Fibroblast of the aortic adventitia (primary cell): ENCODE results near the gene RIPOR1. TPM values are rescaled to one million over a fixed set of nuclear protein-coding genes. Genes with fewer than 3 reads are reported as not detected.

ENCODE experiments used
- DNase-seq: peaks from one replicate; pipeline ENCODE4 v3.0.0-alpha.2; 2010; ENCODE audit warnings: low read depth
- H3K4me3 ChIP-seq: 2 replicates; pipeline ENCODE4 v1.5.1; 2011; ENCODE audit warnings: low read depth, mild to moderate bottlenecking, control low read depth, low read length, moderate library complexity
- CTCF ChIP-seq: IDR thresholded peaks from 2 replicates; pipeline ENCODE4 v1.5.1; 2011; ENCODE audit warnings: mild to moderate bottlenecking, low read length, control low read depth, inconsistent platforms; ENCODE audit not compliant: insufficient read depth
- total RNA-seq: library from RNA; depleted of rRNA; stranded (reverse); fragments of >200 nt; gene quantifications from 2 replicates; pipeline ENCODE4 v1.2.3, GENCODE V29; 2012; ENCODE audit warnings: low replicate concordance

RIPOR1 gene
- total RNA-seq, 1 donor = 29.3 TPM

- no peak overlapping the region for H3K4me3 ChIP-seq
- no peak for TF ChIP-seq CTCF
- no peak for DNase-seq
Measured at GRCh38 chr16:67517661-67518423, 10.8 kb upstream of the RIPOR1 start.

GRCh38 chr16:67518676-67519075 lies 10.0 kb upstream of the RIPOR1 start:
- H3K4me3 ChIP-seq = no peak overlapping the region
- no peak for DNase-seq
- TF ChIP-seq CTCF = no peak

- no peak overlapping the region for H3K4me3 ChIP-seq
- no peak for TF ChIP-seq CTCF
- DNase-seq = no peak
Measured at GRCh38 chr16:67519242-67519641, 9.4 kb upstream of the RIPOR1 start.

- peak overlapping the region; percentile 69 for H3K4me3 ChIP-seq
- DNase-seq = peak; percentile 97
- TF ChIP-seq CTCF = peak; percentile 100
Measured at GRCh38 chr16:67521095-67521804, 7.4 kb upstream of the RIPOR1 start.

GRCh38 chr16:67525176-67525860 lies 3.3 kb upstream of the RIPOR1 start:
- DNase-seq = no peak

More at GRCh38 chr16:67525176-67525860, 3.3 kb upstream of the RIPOR1 start:
- peak; percentile 38 for TF ChIP-seq CTCF
- H3K4me3 ChIP-seq = no peak overlapping the region
